ENCODE results near the gene NUDT9.

DNA sequence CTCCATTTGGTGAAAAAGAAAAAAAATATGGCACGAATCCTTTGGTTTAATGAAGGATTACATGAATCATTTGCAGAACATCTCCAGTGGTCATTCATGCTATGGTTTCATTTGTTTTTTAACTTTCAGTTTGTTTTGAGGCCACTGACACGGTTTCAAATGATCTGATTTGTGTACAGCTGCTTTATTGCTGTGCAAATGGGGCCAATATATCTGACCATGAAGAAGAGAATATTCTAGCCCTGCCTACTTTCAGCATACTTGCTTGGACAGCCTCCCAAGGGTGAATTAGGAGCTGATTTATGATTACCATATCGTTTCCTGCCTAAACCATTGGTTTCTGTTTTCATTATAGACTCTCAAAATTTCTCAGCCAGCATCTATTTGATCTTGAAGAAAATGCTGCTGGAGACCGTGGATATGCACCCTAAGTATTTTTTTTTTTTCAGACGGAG is 76.1 kb downstream of the NUDT9 start:
- TF ChIP-seq GATA3 (IDR thresholded peaks at IDR 0.05; ENCODE audit: low read depth, low read length) (no peak), GATA2 (IDR thresholded peaks at IDR 0.05; ENCODE audit: low read depth, low read length) (no peak)

Data from SH-SY5Y (cell line).